Central memory CD8-positive, alpha-beta T cell (primary cell): ENCODE data around the gene PPFIA3.

Experiments
- ATAC-seq: fragments of 150-1000 bp; cut with Tn5 transposase; replicated peaks from 2 replicates; pipeline ENCODE4 v1.10.0; 2022; ENCODE audit warnings: mild to moderate bottlenecking, moderate FRiP score, moderate number of reproducible peaks; ENCODE audit not compliant: poor library complexity, severe bottlenecking; ENCODE audit errors: extremely low read depth
- DNase-seq, 2 donors: peaks; one replicate each; pipeline ENCODE4 v3.0.0; 2021; ENCODE audit warnings: low spot score in 2 of 2
- H3K27ac Mint-ChIP-seq: one replicate; pipeline ENCODE4 v1.8.0; 2022; ENCODE audit warnings: low read depth, mild to moderate bottlenecking, moderate library complexity, mixed read lengths
- H3K27me3 Mint-ChIP-seq: one replicate; pipeline ENCODE4 v1.8.0; 2022; ENCODE audit warnings: mixed read lengths
- H3K36me3 Mint-ChIP-seq: one replicate; pipeline ENCODE4 v1.8.0; 2022; ENCODE audit warnings: mild to moderate bottlenecking, moderate library complexity, mixed read lengths; ENCODE audit not compliant: insufficient read depth
- H3K4me1 Mint-ChIP-seq: one replicate; pipeline ENCODE4 v1.8.0; 2022; ENCODE audit warnings: mixed read lengths
- H3K4me3 Mint-ChIP-seq: one replicate; pipeline ENCODE4 v1.8.0; 2022; ENCODE audit warnings: mild to moderate bottlenecking, moderate library complexity, mixed read lengths
- H3K9me3 Mint-ChIP-seq: one replicate; pipeline ENCODE4 v1.8.0; 2022; ENCODE audit warnings: mixed read lengths

PPFIA3 gene

DNA sequence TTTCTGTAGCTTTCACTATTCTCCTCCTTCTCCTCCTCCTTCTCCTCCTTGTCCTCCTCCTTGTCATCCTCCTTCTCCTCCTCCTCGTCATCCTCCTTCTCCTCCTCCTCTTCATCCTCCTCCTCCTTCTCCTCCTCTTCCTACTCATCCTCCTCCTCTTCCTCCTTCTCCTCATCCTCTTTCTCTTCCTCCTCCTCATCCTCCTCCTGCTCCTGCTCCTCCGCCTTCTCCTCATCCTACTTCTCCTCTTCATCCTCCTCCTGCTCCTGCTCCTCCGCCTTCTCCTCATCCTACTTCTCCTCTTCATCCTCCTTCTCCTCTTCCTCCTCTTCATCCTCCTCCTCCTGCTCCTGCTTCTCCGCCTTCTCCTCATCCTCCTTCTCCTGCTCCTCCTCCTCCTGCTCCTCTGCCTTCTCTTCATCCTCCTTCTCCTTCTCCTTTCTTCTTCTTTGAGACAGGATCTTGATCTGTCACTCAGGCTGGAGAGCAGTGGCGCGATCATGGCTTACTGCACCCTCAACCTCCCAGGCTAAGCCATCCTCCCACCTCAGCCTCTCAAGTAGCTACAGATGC, 74.6 kb downstream of the PPFIA3 start:
- H3K9me3 Mint-ChIP-seq, result no peaks in the 10 kb centered on the region
- DNase-seq (no peak), ATAC-seq (no peak)
- H3K36me3 Mint-ChIP-seq, result no peaks in the 10 kb centered on the region
- no peak overlapping the region for H3K4me3 Mint-ChIP-seq
- H3K4me1 Mint-ChIP-seq, result peaks cover 8% of the 10 kb centered on the region
- H3K27me3 Mint-ChIP-seq, result peaks cover 15% of the 10 kb centered on the region
- no peak overlapping the region for H3K27ac Mint-ChIP-seq

DNA sequence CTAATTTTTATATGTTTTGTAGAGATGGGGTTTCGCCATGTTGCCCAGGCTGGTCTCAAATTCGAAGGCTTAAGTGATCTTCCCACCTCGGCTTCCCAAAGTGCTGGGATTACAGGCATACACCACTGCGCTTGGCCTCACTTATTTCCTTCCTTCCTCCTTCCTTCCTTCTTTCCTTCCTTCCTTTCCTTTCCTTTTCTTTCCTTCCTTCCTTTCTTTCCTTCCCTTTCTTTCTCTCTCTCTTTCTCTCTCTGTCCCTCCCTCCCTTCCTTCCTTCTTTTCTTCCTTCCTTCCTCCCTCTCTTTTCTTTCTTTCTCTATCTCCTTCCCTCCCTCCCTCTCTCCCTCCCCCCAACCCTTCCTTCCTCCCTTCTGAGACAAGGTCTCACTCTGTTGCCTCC, 75.1 kb downstream of the PPFIA3 start:
- ATAC-seq (no peak), DNase-seq (no peak)
- Mint-ChIP-seq H3K27ac (no peak overlapping the region), H3K9me3 (no peaks in the 10 kb centered on the region), H3K36me3 (no peaks in the 10 kb centered on the region), H3K27me3 (peaks cover 10% of the 10 kb centered on the region), H3K4me3 (no peak overlapping the region), H3K4me1 (peaks cover 4% of the 10 kb centered on the region)

DNA sequence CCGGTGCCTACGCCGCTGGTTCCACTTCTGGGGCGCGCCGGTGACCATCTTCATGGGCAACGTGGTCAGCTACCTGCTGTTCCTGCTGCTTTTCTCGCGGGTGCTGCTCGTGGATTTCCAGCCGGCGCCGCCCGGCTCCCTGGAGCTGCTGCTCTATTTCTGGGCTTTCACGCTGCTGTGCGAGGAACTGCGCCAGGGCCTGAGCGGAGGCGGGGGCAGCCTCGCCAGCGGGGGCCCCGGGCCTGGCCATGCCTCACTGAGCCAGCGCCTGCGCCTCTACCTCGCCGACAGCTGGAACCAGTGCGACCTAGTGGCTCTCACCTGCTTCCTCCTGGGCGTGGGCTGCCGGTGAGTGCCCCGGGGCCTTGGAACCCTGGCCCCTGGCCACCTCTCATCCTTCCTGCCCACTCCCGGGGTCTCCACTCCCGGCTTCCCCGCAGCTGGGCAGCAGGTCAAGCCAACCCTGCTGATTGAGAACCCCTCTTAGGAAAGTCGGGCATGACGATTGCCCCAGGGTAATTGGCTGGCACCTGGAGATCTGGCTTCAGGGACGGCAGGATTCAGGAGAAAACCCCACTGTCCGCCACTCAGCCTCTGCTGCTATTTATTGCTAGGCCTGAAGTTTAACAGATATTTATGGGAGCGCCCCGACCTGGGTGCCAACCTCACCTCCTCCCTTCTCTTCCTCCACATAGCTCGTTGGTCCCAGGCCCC, 77.3 kb downstream of the PPFIA3 start:
- no peak for DNase-seq
- no peak for ATAC-seq
- H3K9me3 Mint-ChIP-seq, result no peaks in the 10 kb centered on the region
- H3K36me3 Mint-ChIP-seq, result no peaks in the 10 kb centered on the region
- H3K27ac Mint-ChIP-seq, result no peak overlapping the region
- H3K4me1 Mint-ChIP-seq, result no peaks in the 10 kb centered on the region
- no peak overlapping the region for H3K4me3 Mint-ChIP-seq
- peaks cover 7% of the 10 kb centered on the region for H3K27me3 Mint-ChIP-seq

DNA sequence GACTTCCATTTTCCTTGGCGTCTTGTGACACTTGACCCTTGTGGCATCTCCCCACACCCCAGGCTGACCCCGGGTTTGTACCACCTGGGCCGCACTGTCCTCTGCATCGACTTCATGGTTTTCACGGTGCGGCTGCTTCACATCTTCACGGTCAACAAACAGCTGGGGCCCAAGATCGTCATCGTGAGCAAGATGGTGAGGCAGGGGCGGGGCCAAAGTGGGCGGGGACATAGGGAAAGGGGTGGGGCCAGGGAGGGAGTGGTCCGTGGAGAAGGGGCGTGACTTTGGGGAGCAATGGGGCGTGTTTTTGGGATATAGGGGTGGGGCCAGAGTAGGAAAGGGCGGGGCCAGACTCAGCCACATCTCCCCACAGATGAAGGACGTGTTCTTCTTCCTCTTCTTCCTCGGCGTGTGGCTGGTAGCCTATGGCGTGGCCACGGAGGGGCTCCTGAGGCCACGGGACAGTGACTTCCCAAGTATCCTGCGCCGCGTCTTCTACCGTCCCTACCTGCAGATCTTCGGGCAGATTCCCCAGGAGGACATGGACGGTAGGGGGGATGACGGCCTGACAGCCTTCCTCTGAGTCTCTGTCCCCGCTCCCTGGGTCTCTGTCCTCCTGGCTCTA, 81.0 kb downstream of the PPFIA3 start:
- Mint-ChIP-seq H3K4me3 (no peak overlapping the region), H3K4me1 (no peaks in the 10 kb centered on the region), H3K9me3 (no peaks in the 10 kb centered on the region), H3K36me3 (no peaks in the 10 kb centered on the region), H3K27ac (no peak overlapping the region), H3K27me3 (peaks cover 7% of the 10 kb centered on the region)
- DNase-seq (no peak), ATAC-seq (no peak)
